Pancreas (tissue), 10 donors: ENCODE data around the gene RABEPK. TPM values are rescaled to one million over a fixed set of nuclear protein-coding genes. Genes with fewer than 3 reads are reported as not detected.

Source experiments
- ATAC-seq, 4 donors: fragments of 200-7000 bp; cut with Tn5 transposase; one replicate each; pipeline versions ENCODE4 v1.8.0 to v1.9.1; 2020; ENCODE audit warnings: mild to moderate bottlenecking in 4 of 4, moderate library complexity in 4 of 4
- DNase-seq, 6 donors: peaks; one replicate each; pipeline ENCODE4 v3.0.0-alpha.2; 2020
- FAIRE-seq: peaks from 2 replicates; lab custom pipeline; 2012; peaks lifted over from hg19 to GRCh38; lab: Jason Lieb, UNC
- H3K27ac ChIP-seq, 4 donors: fragments of 200-600 bp; sonication (generic); 1 replicate in 3 of 4; 2 replicates in 1 of 4; pipeline versions ENCODE4 v1.5.0 to v1.8.0; 2020
- H3K27me3 ChIP-seq, 4 donors: fragments of 200-600 bp; one replicate each; pipeline ENCODE4 v1.8.0; 2021
- H3K36me3 ChIP-seq, 3 donors: fragments of 200-600 bp; sonication (generic) in 1 of 3; one replicate each; pipeline versions ENCODE4 v1.5.0 to v1.8.0; 2020 to 2021
- H3K4me1 ChIP-seq, 3 donors: fragments of 200-600 bp; one replicate each; pipeline ENCODE4 v1.8.0; 2021
- H3K4me3 ChIP-seq, 4 donors: fragments of 200-600 bp; sonication (generic) in 2 of 4; one replicate each; pipeline versions ENCODE4 v1.5.0 to v1.8.0; 2020 to 2021
- H3K9me3 ChIP-seq, 4 donors: fragments of 200-600 bp; one replicate each; pipeline ENCODE4 v1.8.0; 2021
- WGBS, 2 donors: extraction: QIAGEN DNeasy Blood & Tissue Kit; methylation state at CpG; one replicate each; pipeline ENCODE4 v1.1.7; 2013; 5-methylcytosine and 5-hydroxymethylcytosine counted together
- intact Hi-C, 3 donors: fragments of 100-400 bp; cut with DNase I; formaldehyde crosslinking; loops; one replicate each; pipeline versions ENCODE4 v1.11.1 to v1.14.2; 2022
- polyA plus RNA-seq, 2 donors: library from polyadenylated mRNA; stranded (reverse); fragments of 200-250 nt; gene quantifications; one replicate each; pipeline ENCODE4 v1.2.3, GENCODE V29; 2013
- total RNA-seq, 6 donors: library from RNA; stranded (reverse); fragmentation: NEBNext Ultra II Directional in 4 of 6; extraction: Animal tissue kit (Norgen Biotek cat#: 25700) in 4 of 6; gene quantifications; one replicate each; pipeline versions ENCODE4 v1.2.1 to v1.2.4, GENCODE V29; 2021 to 2023
- TF ChIP-seq, protein P1 (sequence below), 4 donors: fragments of 200-600 bp; sonication (generic) in 3 of 4; IDR thresholded peaks; one replicate each; pipeline versions ENCODE4 v1.5.0 to v1.8.0; 2021; ENCODE audit warnings: antibody characterized with exemption in 4 of 4
- donor health status: healthy with polysubstance abuse.
- donor health status: DM: no; HTN: no; CAD: no; lungs with moderate emphysema.
- donor health status: DM: no; HTN: no; CAD: no.
- donor health status: control.
- donor health status: control.
- donor health status: Bipolar disorder and iron deficiency.
- donor health status: DM: yes; HTN: yes; CAD: no.
- donor health status: DM: no; HTN: no; CAD: no.
- donor health status: DM: no; HTN: no; CAD: no.
- donor health status: DM: yes; HTN: yes; CAD: no.

RABEPK gene
- total and polyA plus RNA-seq, 8 donors = 4.1 to 13.8 (median 7.5) TPM

DNA sequence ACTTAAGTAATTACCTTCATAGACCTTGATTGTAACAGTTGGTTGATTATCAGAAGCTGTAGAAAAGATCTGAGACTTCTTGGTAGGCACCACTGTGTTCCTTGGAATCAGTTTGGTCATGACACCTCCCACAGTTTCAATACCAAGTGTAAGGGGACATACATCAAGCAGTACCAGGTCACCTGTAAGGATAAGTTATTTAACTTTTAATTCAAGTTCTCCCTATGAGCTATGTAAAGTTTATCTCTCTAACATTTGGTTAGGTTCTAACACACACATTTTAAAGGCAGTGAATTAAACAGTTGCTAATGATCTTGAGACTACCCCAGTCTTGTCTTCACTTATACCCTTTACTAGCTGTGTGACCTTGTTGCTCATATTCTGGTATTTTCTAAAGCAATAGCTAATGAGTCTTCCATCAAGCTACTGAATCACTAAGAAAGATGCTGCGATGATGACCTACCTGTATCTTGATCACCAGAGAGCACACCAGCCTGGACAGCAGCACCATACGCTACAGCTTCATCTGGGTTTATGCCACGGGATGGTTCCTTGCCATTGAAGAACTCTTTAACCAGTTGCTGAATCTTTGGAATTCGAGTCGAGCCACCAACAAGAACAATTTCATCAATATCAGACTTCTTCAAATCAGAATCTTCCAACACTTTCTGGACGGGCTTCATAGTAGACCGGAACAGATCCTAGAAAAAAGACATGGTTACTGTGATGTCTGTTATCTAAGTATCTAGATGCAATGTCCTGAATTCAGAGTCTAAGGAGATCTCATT lies 38.0 kb downstream of the RABEPK start:
- Histone ChIP-seq H3K27ac (no peak overlapping the region), H3K9me3 (no peaks in the 10 kb centered on the region), H3K4me3 (peak overlapping the region; percentile 6 to 91 (median 86)), H3K36me3 (peaks cover 2 to 45% (median 30%) of the 10 kb centered on the region in 3 donors), H3K4me1 (peaks cover 7 to 43% (median 19%) of the 10 kb centered on the region in 3 donors), H3K27me3 (no peaks in the 10 kb centered on the region)
- intact Hi-C loops = no loop called here
- FAIRE-seq (no peak), DNase-seq (no peak), ATAC-seq (no peak)
- TF ChIP-seq, protein P1, sequence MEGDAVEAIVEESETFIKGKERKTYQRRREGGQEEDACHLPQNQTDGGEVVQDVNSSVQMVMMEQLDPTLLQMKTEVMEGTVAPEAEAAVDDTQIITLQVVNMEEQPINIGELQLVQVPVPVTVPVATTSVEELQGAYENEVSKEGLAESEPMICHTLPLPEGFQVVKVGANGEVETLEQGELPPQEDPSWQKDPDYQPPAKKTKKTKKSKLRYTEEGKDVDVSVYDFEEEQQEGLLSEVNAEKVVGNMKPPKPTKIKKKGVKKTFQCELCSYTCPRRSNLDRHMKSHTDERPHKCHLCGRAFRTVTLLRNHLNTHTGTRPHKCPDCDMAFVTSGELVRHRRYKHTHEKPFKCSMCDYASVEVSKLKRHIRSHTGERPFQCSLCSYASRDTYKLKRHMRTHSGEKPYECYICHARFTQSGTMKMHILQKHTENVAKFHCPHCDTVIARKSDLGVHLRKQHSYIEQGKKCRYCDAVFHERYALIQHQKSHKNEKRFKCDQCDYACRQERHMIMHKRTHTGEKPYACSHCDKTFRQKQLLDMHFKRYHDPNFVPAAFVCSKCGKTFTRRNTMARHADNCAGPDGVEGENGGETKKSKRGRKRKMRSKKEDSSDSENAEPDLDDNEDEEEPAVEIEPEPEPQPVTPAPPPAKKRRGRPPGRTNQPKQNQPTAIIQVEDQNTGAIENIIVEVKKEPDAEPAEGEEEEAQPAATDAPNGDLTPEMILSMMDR (IDR thresholded peaks at IDR 0.05) = no peak
- 33 to 41% methylated on average over 7 of the region's 7 CpGs for WGBS, 2 donors

DNA sequence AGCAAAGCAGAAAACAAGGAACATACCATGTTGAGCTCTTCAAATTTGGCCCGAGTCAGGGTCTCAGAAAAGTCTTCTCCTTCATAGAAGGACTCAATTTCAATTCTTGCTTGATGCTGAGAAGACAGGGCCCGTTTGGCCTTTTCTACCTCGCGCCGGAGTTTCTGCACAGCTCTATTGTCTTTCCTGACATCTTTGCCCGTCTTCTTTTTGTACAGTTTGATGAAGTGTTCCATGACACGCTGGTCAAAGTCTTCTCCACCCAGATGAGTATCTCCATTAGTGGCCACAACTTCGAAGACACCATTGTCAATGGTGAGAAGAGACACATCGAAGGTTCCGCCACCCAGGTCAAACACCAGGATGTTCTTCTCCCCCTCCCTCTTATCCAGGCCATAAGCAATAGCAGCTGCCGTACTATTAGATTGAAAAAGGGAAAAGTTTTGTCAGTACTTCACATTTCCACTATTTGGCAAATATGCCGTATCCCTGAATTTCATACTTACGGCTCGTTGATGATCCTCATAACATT lies 38.6 kb downstream of the RABEPK start:
- 30 to 38% methylated on average over 14 of the region's 14 CpGs for WGBS, 2 donors
- H3K4me3 ChIP-seq = peak overlapping the region; percentile 85 to 99 (median 90)
- ATAC-seq = no peak
- H3K4me1 ChIP-seq = peaks cover 7 to 43% (median 19%) of the 10 kb centered on the region in 3 donors
- peaks cover 2 to 45% (median 30%) of the 10 kb centered on the region in 3 donors for H3K36me3 ChIP-seq
- FAIRE-seq = no peak
- TF ChIP-seq, protein P1 (IDR thresholded peaks at IDR 0.05) = no peak
- H3K9me3 ChIP-seq = no peaks in the 10 kb centered on the region
- H3K27me3 ChIP-seq = no peaks in the 10 kb centered on the region
- no peak overlapping the region for H3K27ac ChIP-seq
- intact Hi-C loops = no loop called here
- DNase-seq = no peak

DNA sequence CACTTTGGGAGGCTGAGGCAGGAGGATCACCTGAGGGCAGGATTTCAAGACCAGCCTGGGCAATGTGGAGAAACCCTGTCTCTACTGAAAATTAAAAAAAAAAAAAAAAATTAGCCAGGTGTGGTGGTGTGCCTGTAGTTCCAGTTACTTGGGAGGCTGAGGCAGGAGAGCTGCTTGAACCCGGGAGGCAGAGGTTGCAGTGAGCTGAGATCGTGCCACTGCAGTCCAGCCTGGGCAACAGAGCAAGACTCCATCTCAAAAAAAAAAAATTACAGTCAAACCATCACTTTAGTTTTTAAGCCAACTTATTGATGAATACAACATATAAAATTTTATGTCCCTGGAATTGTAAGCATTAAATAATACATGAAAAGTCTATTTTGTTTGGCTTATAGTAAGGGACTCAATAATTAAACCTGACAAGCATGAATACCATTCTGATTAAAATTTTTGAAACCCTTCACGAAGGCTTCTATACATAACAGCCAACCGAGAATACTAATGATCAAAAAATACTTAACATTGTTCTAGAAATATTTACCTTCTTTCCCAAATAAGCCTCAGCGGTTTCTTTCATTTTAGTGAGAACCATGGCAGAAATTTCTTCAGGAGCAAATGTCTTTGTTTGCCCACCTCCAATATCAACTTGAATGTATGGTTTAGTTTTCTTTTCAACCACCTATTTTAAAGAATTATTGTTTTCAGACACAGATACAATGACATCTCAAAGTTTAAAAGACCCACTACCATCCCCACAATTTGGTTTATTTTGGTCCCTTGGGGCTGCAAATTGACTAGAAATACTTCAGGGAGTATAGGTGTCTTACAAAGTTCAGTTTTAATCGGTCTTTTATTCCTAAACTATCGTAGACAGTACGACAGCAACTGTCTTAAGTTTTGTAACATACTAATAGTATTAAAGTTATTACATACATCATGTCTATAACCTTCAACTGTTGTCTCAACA lies 39.6 kb downstream of the RABEPK start:
- no peak for DNase-seq
- peak overlapping the region; percentile 84 to 96 (median 88) for H3K27ac ChIP-seq
- TF ChIP-seq, protein P1 (IDR thresholded peaks at IDR 0.05) = no peak
- H3K4me1 ChIP-seq = peaks cover 7 to 41% (median 19%) of the 10 kb centered on the region in 3 donors
- intact Hi-C loops = no loop called here
- H3K36me3 ChIP-seq = peaks cover 2 to 45% (median 28%) of the 10 kb centered on the region in 3 donors
- H3K4me3 ChIP-seq = peak overlapping the region; percentile 85 to 99 (median 90)
- H3K9me3 ChIP-seq = no peaks in the 10 kb centered on the region
- no peaks in the 10 kb centered on the region for H3K27me3 ChIP-seq
- 5 to 8% methylated on average over 8 of the region's 8 CpGs for WGBS, 2 donors
- no peak for FAIRE-seq
- ATAC-seq = no peak

DNA sequence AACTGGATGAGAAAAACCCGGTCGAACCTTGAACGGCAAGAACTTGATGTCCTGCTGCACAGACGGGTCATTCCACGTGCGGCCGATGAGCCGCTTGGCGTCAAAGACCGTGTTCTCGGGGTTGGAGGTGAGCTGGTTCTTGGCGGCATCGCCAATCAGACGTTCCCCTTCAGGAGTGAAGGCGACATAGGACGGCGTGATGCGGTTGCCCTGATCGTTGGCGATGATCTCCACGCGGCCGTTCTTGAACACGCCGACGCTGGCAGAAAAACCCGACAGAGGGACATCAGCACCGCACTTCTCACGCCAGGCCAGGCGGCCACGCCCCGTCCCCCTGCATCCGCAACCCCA lies 40.3 kb downstream of the RABEPK start:
- Histone ChIP-seq H3K4me3 (peak overlapping the region; percentile 85 to 99 (median 90)), H3K27me3 (no peaks in the 10 kb centered on the region), H3K27ac (peak overlapping the region; percentile 84 to 96 (median 88)), H3K9me3 (no peaks in the 10 kb centered on the region), H3K4me1 (peaks cover 3 to 34% (median 12%) of the 10 kb centered on the region in 3 donors), H3K36me3 (peaks cover 1 to 41% (median 24%) of the 10 kb centered on the region in 3 donors)
- FAIRE-seq = no peak
- WGBS, 2 donors = 0 to 1% methylated on average over 33 of the region's 33 CpGs
- ATAC-seq = peak; percentile 14 to 40 (median 26)
- TF ChIP-seq, protein P1 (IDR thresholded peaks at IDR 0.05) = no peak
- intact Hi-C loops = no loop called here
- DNase-seq = peak in 3 of 6 donors; percentile 67 to 84 (median 75)
